DND-41 (cell line): ENCODE measurements around the gene CASS4.

Experiments used
- EZH2 ChIP-seq: IDR thresholded peaks from 3 replicates; pipeline ENCODE4 v1.6.1; 2012; ENCODE audit warnings: borderline replicate concordance, low read depth, mild to moderate bottlenecking, moderate library complexity, low read length, inconsistent platforms; ENCODE audit not compliant: severe bottlenecking
- TF ChIP-seq, protein P1 (sequence below): IDR thresholded peaks from 2 replicates; pipeline ENCODE4 v1.5.1; 2012; ENCODE audit warnings: borderline replicate concordance, low read length, moderate library complexity, mild to moderate bottlenecking; ENCODE audit not compliant: poor library complexity, severe bottlenecking; ENCODE audit errors: extremely low read depth

DNA sequence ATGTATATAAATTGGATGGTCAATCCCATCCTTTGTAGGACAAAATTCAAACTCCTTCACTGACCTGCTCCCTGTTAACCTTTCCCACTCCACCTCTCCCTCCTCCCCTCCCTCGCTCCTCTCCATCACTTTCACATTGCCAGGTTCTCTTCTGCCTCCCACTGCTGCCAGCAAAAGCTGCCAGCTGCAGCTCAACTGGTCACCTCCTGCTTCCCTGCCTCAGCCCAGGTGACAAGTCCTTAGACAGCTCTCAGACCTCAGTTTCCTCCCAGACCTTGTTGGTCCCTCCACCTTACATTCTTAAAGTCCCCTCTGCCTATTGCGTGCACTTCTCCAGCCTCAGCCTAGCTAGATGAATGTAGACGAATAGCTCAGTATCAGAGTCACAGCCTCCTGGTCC, 33.1 kb downstream of the CASS4 start:
- TF ChIP-seq EZH2: no peak
- TF ChIP-seq, protein P1, sequence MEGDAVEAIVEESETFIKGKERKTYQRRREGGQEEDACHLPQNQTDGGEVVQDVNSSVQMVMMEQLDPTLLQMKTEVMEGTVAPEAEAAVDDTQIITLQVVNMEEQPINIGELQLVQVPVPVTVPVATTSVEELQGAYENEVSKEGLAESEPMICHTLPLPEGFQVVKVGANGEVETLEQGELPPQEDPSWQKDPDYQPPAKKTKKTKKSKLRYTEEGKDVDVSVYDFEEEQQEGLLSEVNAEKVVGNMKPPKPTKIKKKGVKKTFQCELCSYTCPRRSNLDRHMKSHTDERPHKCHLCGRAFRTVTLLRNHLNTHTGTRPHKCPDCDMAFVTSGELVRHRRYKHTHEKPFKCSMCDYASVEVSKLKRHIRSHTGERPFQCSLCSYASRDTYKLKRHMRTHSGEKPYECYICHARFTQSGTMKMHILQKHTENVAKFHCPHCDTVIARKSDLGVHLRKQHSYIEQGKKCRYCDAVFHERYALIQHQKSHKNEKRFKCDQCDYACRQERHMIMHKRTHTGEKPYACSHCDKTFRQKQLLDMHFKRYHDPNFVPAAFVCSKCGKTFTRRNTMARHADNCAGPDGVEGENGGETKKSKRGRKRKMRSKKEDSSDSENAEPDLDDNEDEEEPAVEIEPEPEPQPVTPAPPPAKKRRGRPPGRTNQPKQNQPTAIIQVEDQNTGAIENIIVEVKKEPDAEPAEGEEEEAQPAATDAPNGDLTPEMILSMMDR: no peak
